HepG2 (cell line): ENCODE results near the gene CYP4F2. TPM values are rescaled to one million over a fixed set of nuclear protein-coding genes. Genes with fewer than 3 reads are reported as not detected.
A peak's percentile ranks its signal among the peaks of the same experiment; 100 is the strongest.

Experiments used
- ATAC-seq: fragments of 200-7000 bp; cut with Tn5 transposase; 3 replicates; pipeline ENCODE4 v1.9.1; 2020; ENCODE audit warnings: mild to moderate bottlenecking, moderate library complexity
- BruUV-seq: library from RNA; stranded (reverse); fragments of 400-500 nt; replicated peaks from 2 replicates; lab custom pipeline; 2021; lab: Mats Ljungman, UMichigan
- CTCF ChIA-PET: fragments of 300-600 bp; formaldehyde crosslinking; extraction: SDS; loops from one replicate; lab custom pipeline; 2021; ENCODE audit warnings: low total read pairs, inconsistent platforms, low intra/inter-chr PET ratio; lab: Yijun Ruan, JAX
- POLR2A ChIA-PET: fragments of 350-600 bp; sonication (Branson Sonifier 250); formaldehyde crosslinking; loops from one replicate; lab custom pipeline; 2020; ENCODE audit warnings: antibody characterized with exemption, inconsistent platforms; lab: Yijun Ruan, JAX
- DNase-seq: peaks from one replicate; pipeline ENCODE4 v3.0.0-alpha.2; 2015; ENCODE audit warnings: low spot score
- FAIRE-seq: peaks from 3 replicates; lab custom pipeline; 2011; peaks lifted over from hg19 to GRCh38; lab: Jason Lieb, UNC
- H2AFZ ChIP-seq: one replicate; pipeline ENCODE4 v1.6.1; 2011; ENCODE audit warnings: low read length, inconsistent platforms
- H3K27ac ChIP-seq: fragments of 300-600 bp; 3 replicates; pipeline ENCODE4 v1.8.0; 2011; ENCODE audit warnings: mixed run types, mild to moderate bottlenecking, mixed read lengths, low read length, inconsistent platforms; ENCODE audit not compliant: insufficient read depth; ENCODE audit errors: extremely low read length
- H3K27me3 ChIP-seq, 2 experiments: fragments of 200-600 bp in 1 of 2; 2 replicates in 1 of 2; 3 replicates in 1 of 2; pipeline versions ENCODE4 v1.6.0 to v1.8.0; 2011; ENCODE audit warnings: low read length in 2 of 2, mild to moderate bottlenecking in 2 of 2, moderate library complexity in 2 of 2, inconsistent platforms in 1 of 2; ENCODE audit not compliant: insufficient read depth in 2 of 2, control insufficient read depth in 1 of 2
- H3K36me3 ChIP-seq, 2 experiments: fragments of 200-600 bp in 1 of 2; replicated peaks in 1 of 2; 2 replicates in 1 of 2; 3 replicates in 1 of 2; pipeline versions ENCODE4 v1.5.1 to v1.8.0; 2011; ENCODE audit warnings: low read length in 2 of 2, inconsistent platforms in 1 of 2; ENCODE audit not compliant: insufficient read depth in 2 of 2, control insufficient read depth in 1 of 2
- H3K4me1 ChIP-seq: 2 replicates; pipeline ENCODE4 v1.5.1; 2012; ENCODE audit warnings: low read length, inconsistent platforms; ENCODE audit not compliant: insufficient read depth
- H3K4me2 ChIP-seq: 2 replicates; pipeline ENCODE4 v1.6.0; 2011; ENCODE audit warnings: low read depth, low read length, inconsistent platforms
- H3K4me3 ChIP-seq, 3 experiments: fragments of 200-600 bp in 1 of 3; sonication (generic), shearing (Covaris generic) in 1 of 3; replicated peaks in 1 of 3; 2 replicates each; pipeline ENCODE4 v1.5.1; 2011 to 2016; ENCODE audit warnings: low read length in 3 of 3, inconsistent platforms in 2 of 3, low read depth in 2 of 3, mild to moderate bottlenecking in 2 of 3, control low read depth in 1 of 3, mixed read lengths in 1 of 3; ENCODE audit not compliant: insufficient read depth in 1 of 3
- H3K79me2 ChIP-seq: one replicate; pipeline ENCODE4 v1.6.1; 2011; ENCODE audit warnings: low read length, inconsistent platforms; ENCODE audit not compliant: insufficient read depth
- H3K9ac ChIP-seq: 2 replicates; pipeline ENCODE4 v1.6.0; 2011; ENCODE audit warnings: mild to moderate bottlenecking, low read depth, low read length, inconsistent platforms; ENCODE audit not compliant: insufficient read depth
- H3K9me3 ChIP-seq: 2 replicates; pipeline ENCODE4 v1.5.1; 2012; ENCODE audit warnings: mild to moderate bottlenecking, low read length
- H4K20me1 ChIP-seq: 2 replicates; pipeline ENCODE4 v1.6.0; 2011; ENCODE audit warnings: inconsistent platforms, mild to moderate bottlenecking, low read length, moderate library complexity; ENCODE audit not compliant: insufficient read depth
- CENPX ChIP-seq: sonication (generic); formaldehyde crosslinking; IDR thresholded peaks from 2 replicates; pipeline ENCODE4 v1.9.0; 2021; ENCODE audit warnings: mild to moderate bottlenecking, missing genetic modification reagents, moderate library complexity
- CTCF ChIP-seq: sonication (generic); formaldehyde crosslinking; IDR thresholded peaks from 2 replicates; pipeline ENCODE4 v1.5.0; 2020; ENCODE audit warnings: mild to moderate bottlenecking, missing genetic modification reagents, moderate library complexity
- DMAP1 ChIP-seq: IDR thresholded peaks from 2 replicates; pipeline ENCODE4 v1.6.1; 2016
- ELF1 ChIP-seq: sonication (generic); formaldehyde crosslinking; IDR thresholded peaks from 2 replicates; pipeline ENCODE4 v1.4.0; 2020; ENCODE audit warnings: missing genetic modification reagents
- GABPA ChIP-seq, 2 experiments: IDR thresholded peaks; 2 replicates each; pipeline ENCODE4 v1.6.1; 2011 to 2016; ENCODE audit warnings: low read depth in 2 of 2, low read length in 1 of 2, missing biosample characterization in 1 of 2, missing genetic modification characterization in 1 of 2
- HDAC6 ChIP-seq: fragments of 200-600 bp; sonication (generic); IDR thresholded peaks from 2 replicates; pipeline ENCODE4 v1.7.0; 2017; ENCODE audit warnings: mild to moderate bottlenecking, antibody characterized with exemption, low read length, low read depth
- U2AF2 ChIP-seq: fragments of 200-400 bp; formaldehyde crosslinking; IDR thresholded peaks from 2 replicates; pipeline ENCODE4 v1.6.1; 2017; ENCODE audit warnings: low read depth, mild to moderate bottlenecking, low read length
- ZBTB7B ChIP-seq: sonication (generic); formaldehyde crosslinking; IDR thresholded peaks from 2 replicates; pipeline ENCODE4 v1.4.0; 2020; ENCODE audit warnings: missing genetic modification reagents
- ZKSCAN1 ChIP-seq: fragments of 150-350 bp; IDR thresholded peaks from 2 replicates; pipeline ENCODE4 v1.6.1; 2014; ENCODE audit warnings: low read length
- ZNF17 ChIP-seq: sonication (generic); formaldehyde crosslinking; IDR thresholded peaks from 2 replicates; pipeline ENCODE4 v1.5.0; 2020; ENCODE audit warnings: mild to moderate bottlenecking, missing genetic modification reagents
- ZNF501 ChIP-seq: sonication (generic); formaldehyde crosslinking; IDR thresholded peaks from 2 replicates; pipeline ENCODE4 v1.5.1; 2020; ENCODE audit warnings: mild to moderate bottlenecking, moderate library complexity, missing genetic modification reagents
- ZNF574 ChIP-seq: sonication (generic); formaldehyde crosslinking; IDR thresholded peaks from 2 replicates; pipeline ENCODE4 v1.4.0; 2020; ENCODE audit warnings: missing genetic modification reagents
- ZNF614 ChIP-seq: IDR thresholded peaks from 2 replicates; pipeline ENCODE4 v1.6.1; 2018; ENCODE audit warnings: missing biosample characterization, missing genetic modification reagents, inconsistent platforms, borderline replicate concordance
- ZNF770 ChIP-seq: sonication (generic); formaldehyde crosslinking; IDR thresholded peaks from 2 replicates; pipeline ENCODE4 v1.5.0; 2020; ENCODE audit warnings: mild to moderate bottlenecking, missing genetic modification reagents
- WGBS: methylation state at CpG from one replicate; pipeline ENCODE4 v1.1.6; 2017; ENCODE audit warnings: low lambda C conversion rate; 5-methylcytosine and 5-hydroxymethylcytosine counted together
- in situ Hi-C: cut with HindIII; loops from 2 replicates; pipeline ENCODE4 v1.10.0; 2017; ENCODE audit warnings: low pct_unique_long_range_greater_than_20kb; ENCODE audit not compliant: extremely low pct_ligation_motif_present
- intact Hi-C: fragments of 100-400 bp; cut with micrococcal nuclease; formaldehyde crosslinking; loops from one replicate; pipeline ENCODE4 v1.10.0; 2022; ENCODE audit not compliant: unreplicated experiment
- polyA plus RNA-seq, 8 experiments: library from polyadenylated mRNA; depleted of rRNA in 3 of 8; stranded (reverse) in 7 of 8; unstranded in 1 of 8; fragments of >200 nt; fragmentation: Illumina TruSeq in 4 of 8; extraction: Trizol in 4 of 8; gene quantifications; 2 replicates each; pipeline versions ENCODE4 v1.2.1 to v1.2.3, GENCODE V29; 2011 to 2016; ENCODE audit warnings: low read depth in 4 of 8, missing spikeins in 1 of 8, mixed read lengths in 1 of 8; ENCODE audit not compliant: insufficient read depth in 1 of 8
- total RNA-seq, 5 experiments: library from RNA; depleted of rRNA; stranded (reverse); fragments of >200 nt; fragmentation: Illumina TruSeq; extraction: Trizol; gene quantifications; 2 replicates each; pipeline ENCODE4 v1.2.3, GENCODE V29; 2016; ENCODE audit warnings: low read depth in 1 of 5
- TF ChIP-seq, protein P1 (sequence below): sonication (generic); formaldehyde crosslinking; IDR thresholded peaks from 2 replicates; pipeline ENCODE4 v1.4.0; 2020; ENCODE audit warnings: missing genetic modification reagents

Gene CYP4F2
- total and polyA plus RNA-seq, 2 of the 13 experiments (the other 11 are each of a cell fraction or from before 2014, with no cell fraction given), result 3.7 to 3.9 TPM

DNA sequence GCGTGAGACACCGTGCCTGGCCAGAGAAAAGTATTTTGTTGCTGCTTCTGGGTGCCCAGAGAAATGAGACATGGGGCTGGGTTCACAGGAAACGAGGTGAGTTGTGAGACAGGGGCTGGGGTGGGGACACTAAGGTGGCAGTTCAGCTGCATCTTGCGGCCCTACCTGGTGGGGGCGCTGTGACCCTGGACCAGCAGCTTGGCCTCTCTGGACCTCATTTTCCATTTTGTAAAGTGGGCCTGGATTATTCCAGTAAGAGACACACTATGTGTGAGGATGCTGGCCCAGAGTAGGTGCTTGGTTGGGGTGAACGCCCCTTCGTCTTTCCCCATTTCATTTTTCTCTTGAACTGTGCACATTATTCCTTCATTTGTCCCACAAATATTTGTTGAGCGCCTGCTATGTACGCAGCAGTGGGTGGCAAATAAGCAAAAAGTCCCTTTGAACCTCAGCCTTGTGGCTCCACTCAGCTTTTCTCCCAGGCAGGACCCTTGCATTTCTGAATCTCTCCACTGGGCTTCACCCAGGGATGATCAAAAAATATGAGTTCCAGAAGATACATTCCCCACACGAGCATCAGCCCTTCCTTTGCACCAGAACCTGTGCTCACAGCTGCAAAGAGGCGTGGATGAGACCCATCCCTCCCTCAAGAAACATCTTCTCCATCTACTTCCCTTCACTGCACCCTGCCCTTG is 55.9 kb downstream of the CYP4F2 start:
- Histone ChIP-seq H3K36me3 (no peaks in the 10 kb centered on the region), H3K9me3 (no peaks in the 10 kb centered on the region), H3K4me2 (no peak overlapping the region), H4K20me1 (no peaks in the 10 kb centered on the region), H3K27me3 (peaks cover 0 to 5% of the 10 kb centered on the region in 2 experiments; a peak in 3 of 5 replicates), H3K79me2 (no peaks in the 10 kb centered on the region), H3K27ac (no peak overlapping the region), H3K4me3 (no peak overlapping the region), H3K9ac (no peak overlapping the region), H2AFZ (no peak overlapping the region), H3K4me1 (no peaks in the 10 kb centered on the region)
- DNase-seq (no peak), FAIRE-seq (no peak), ATAC-seq (peak; percentile 58)
- ChIA-PET CTCF (no interaction called here), POLR2A (no interaction called here)
- no TSS peak for BruUV-seq
- TF ChIP-seq ZNF574 (CRISPR knock-in tag), result 0 out of 2 replicates have a peak, but pooled peaks have one; percentile 17
- TF ChIP-seq ZKSCAN1, result peak; percentile 85
- TF ChIP-seq, protein P1, sequence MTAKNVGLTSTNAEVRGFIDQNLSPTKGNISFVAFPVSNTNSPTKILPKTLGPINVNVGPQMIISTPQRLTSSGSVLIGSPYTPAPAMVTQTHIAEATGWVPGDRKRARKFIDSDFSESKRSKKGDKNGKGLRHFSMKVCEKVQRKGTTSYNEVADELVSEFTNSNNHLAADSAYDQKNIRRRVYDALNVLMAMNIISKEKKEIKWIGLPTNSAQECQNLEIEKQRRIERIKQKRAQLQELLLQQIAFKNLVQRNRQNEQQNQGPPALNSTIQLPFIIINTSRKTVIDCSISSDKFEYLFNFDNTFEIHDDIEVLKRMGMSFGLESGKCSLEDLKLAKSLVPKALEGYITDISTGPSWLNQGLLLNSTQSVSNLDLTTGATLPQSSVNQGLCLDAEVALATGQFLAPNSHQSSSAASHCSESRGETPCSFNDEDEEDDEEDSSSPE (CRISPR knock-in tag), result no peak
- peak; percentile 40 for TF ChIP-seq CTCF (CRISPR knock-in tag)
- no peak for TF ChIP-seq HDAC6
- TF ChIP-seq U2AF2, result no peak
- no peak for TF ChIP-seq CENPX
- TF ChIP-seq ZNF501 (CRISPR knock-in tag), result no peak
- no peak for TF ChIP-seq ZBTB7B (CRISPR knock-in tag)
- no peak for TF ChIP-seq ZNF770 (CRISPR knock-in tag)
- TF ChIP-seq ZNF17 (CRISPR knock-in tag), result no peak
- TF ChIP-seq GABPA (IDR thresholded peaks at IDR 0.05; ENCODE audit: low read depth, low read length), result no peak
- TF ChIP-seq GABPA (CRISPR knock-in tag; IDR thresholded peaks at IDR 0.05; ENCODE audit: low read depth), result no peak
- no peak for TF ChIP-seq ZNF614 (CRISPR knock-in tag)
- no peak for TF ChIP-seq DMAP1 (CRISPR knock-in tag)
- TF ChIP-seq ELF1, result no peak
- intact Hi-C loops (no loop called here), in situ Hi-C loops (no loop called here)
- WGBS, result 25% methylated on average over 11 of the region's 11 CpGs
